ENCODE data around the gene CDR2L.

CDR2L gene

DNA sequence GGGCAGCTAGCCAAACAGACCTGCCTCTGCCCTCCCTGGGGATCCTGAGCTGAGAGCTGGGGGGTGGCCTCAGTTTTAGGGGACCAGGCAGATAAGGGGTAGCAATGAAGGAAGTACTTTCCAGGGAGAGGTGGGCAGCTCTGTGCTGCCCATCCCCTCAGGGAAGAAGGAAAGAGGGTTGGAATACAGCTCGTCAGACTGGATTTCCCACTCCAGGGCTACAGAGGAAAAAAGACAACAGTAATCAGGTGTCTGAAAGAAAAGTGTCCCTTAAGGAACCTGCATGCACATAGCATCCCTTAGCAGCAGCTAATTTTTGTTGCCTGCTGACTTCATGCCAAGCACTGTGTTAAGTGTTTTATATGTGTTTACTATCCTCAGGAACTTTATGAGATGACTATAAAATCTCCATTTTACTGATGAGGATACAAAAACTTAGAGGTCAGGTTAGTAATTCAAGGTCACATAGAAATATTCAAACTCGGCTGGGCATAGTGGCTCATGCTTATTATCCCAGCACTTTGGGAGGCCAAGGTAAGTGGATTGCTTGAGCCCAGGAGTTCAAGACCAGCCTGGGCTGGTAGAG lies 21.8 kb downstream of the CDR2L start:
- Histone ChIP-seq H3K27ac (ENCODE audit: low read depth, low read length) (no peak overlapping the region), H3K4me1 (ENCODE audit: control insufficient read depth in 5 of 5, insufficient read depth in 5 of 5, low read length in 5 of 5) (peaks cover 8 to 28% (median 27%) of the 10 kb centered on the region in 5 donors), H3K36me3 (ENCODE audit: control insufficient read depth in 5 of 5, insufficient read depth in 5 of 5, low read length in 5 of 5) (peaks cover 0 to 15% (median 12%) of the 10 kb centered on the region in 5 donors), H3K27me3 (ENCODE audit: control insufficient read depth in 5 of 5, insufficient read depth in 4 of 5, low read length in 5 of 5) (no peaks in the 10 kb centered on the region), H3K4me3 (ENCODE audit: low read depth in 1 of 5, low read length in 5 of 5) (no peak overlapping the region), H3K9me3 (ENCODE audit: control insufficient read depth in 5 of 5, low read length in 5 of 5) (no peaks in the 10 kb centered on the region), H3K9ac (ENCODE audit: low read length in 5 of 5) (no peak overlapping the region)

DNA sequence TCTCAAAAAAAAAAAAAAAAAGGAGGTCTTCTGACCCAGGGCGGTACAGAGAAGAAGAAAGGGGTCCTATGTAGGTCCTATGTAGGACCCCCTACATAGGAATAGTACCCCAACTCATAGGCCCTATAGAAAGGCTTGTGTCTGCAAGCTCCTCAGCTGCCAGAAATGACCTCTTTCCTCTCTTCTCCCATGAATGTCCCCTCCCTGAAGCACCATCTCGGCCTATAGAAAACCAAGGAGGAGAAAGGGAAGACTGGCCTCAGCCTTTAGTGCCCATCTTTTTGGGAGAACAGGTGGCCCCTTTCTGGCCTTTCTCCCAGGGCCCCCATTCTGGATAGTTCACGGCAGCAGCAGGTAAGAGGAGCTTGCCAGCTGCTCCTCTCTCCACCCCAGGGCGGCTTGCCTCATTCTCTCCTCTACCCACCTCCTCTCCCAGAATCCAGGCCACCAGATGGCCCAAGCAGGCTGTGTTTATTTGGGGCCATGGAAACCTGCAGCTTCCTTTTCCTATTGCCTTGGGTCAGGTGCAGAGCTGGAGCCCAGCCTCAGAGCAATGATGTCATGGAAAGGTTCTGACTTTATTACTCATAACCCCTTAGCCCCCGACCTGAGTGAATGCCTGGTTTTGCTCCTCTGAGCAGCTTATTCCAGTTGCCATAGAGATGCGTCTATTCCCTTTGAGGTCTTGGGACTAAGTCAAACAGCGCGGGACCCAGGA lies 23.4 kb downstream of the CDR2L start:
- Histone ChIP-seq H3K9ac (ENCODE audit: low read length in 5 of 5) (no peak overlapping the region), H3K36me3 (ENCODE audit: control insufficient read depth in 5 of 5, insufficient read depth in 5 of 5, low read length in 5 of 5) (no peaks in the 10 kb centered on the region), H3K27ac (ENCODE audit: low read depth, low read length) (peak overlapping the region; percentile 85), H3K9me3 (ENCODE audit: control insufficient read depth in 5 of 5, low read length in 5 of 5) (no peaks in the 10 kb centered on the region), H3K27me3 (ENCODE audit: control insufficient read depth in 5 of 5, insufficient read depth in 4 of 5, low read length in 5 of 5) (no peaks in the 10 kb centered on the region), H3K4me3 (ENCODE audit: low read depth in 1 of 5, low read length in 5 of 5) (no peak overlapping the region), H3K4me1 (ENCODE audit: control insufficient read depth in 5 of 5, insufficient read depth in 5 of 5, low read length in 5 of 5) (peaks cover 8 to 28% (median 27%) of the 10 kb centered on the region in 5 donors)

- no peaks in the 10 kb centered on the region for H3K27me3 ChIP-seq (ENCODE audit: control insufficient read depth in 5 of 5, insufficient read depth in 4 of 5, low read length in 5 of 5)
- H3K9me3 ChIP-seq (ENCODE audit: control insufficient read depth in 5 of 5, low read length in 5 of 5) = no peaks in the 10 kb centered on the region
- peaks cover 8 to 28% (median 27%) of the 10 kb centered on the region in 5 donors for H3K4me1 ChIP-seq (ENCODE audit: control insufficient read depth in 5 of 5, insufficient read depth in 5 of 5, low read length in 5 of 5)
- H3K9ac ChIP-seq (ENCODE audit: low read length in 5 of 5) = peak overlapping the region; percentile 56 to 97 (median 89)
- peak overlapping the region; percentile 85 for H3K27ac ChIP-seq (ENCODE audit: low read depth, low read length)
- peak overlapping the region; percentile 73 to 97 (median 88) for H3K4me3 ChIP-seq (ENCODE audit: low read depth in 1 of 5, low read length in 5 of 5)
- H3K36me3 ChIP-seq (ENCODE audit: control insufficient read depth in 5 of 5, insufficient read depth in 5 of 5, low read length in 5 of 5) = peaks cover 0 to 4% (median 2%) of the 10 kb centered on the region in 5 donors
Observed at GRCh38 chr17:75011401-75012095, 24.1 kb downstream of the CDR2L start.

- peaks cover 0 to 9% (median 4%) of the 10 kb centered on the region in 5 donors for H3K36me3 ChIP-seq (ENCODE audit: control insufficient read depth in 5 of 5, insufficient read depth in 5 of 5, low read length in 5 of 5)
- no peaks in the 10 kb centered on the region for H3K9me3 ChIP-seq (ENCODE audit: control insufficient read depth in 5 of 5, low read length in 5 of 5)
- H3K27ac ChIP-seq (ENCODE audit: low read depth, low read length) = peak overlapping the region; percentile 85
- no peaks in the 10 kb centered on the region for H3K27me3 ChIP-seq (ENCODE audit: control insufficient read depth in 5 of 5, insufficient read depth in 4 of 5, low read length in 5 of 5)
- peak overlapping the region; percentile 73 to 97 (median 88) for H3K4me3 ChIP-seq (ENCODE audit: low read depth in 1 of 5, low read length in 5 of 5)
- peaks cover 8 to 28% (median 27%) of the 10 kb centered on the region in 5 donors for H3K4me1 ChIP-seq (ENCODE audit: control insufficient read depth in 5 of 5, insufficient read depth in 5 of 5, low read length in 5 of 5)
- peak overlapping the region; percentile 56 to 97 (median 89) for H3K9ac ChIP-seq (ENCODE audit: low read length in 5 of 5)
Observed at GRCh38 chr17:75012096-75012345, 24.6 kb downstream of the CDR2L start.

GRCh38 chr17:75012346-75013091 lies 25.1 kb downstream of the CDR2L start, which contains the start of gene MRPL58:
MRPL58 (plus strand) TSS chr17:75012670; CDS start chr17:75012687, 17 bp downstream.
- H3K4me1 ChIP-seq (ENCODE audit: control insufficient read depth in 5 of 5, insufficient read depth in 5 of 5, low read length in 5 of 5) = peaks cover 8 to 28% (median 27%) of the 10 kb centered on the region in 5 donors
- peak within 1 kb of the TSS; percentile 73 to 97 (median 89) for H3K9ac ChIP-seq (ENCODE audit: low read length in 5 of 5)
- peaks cover 0 to 9% (median 4%) of the 10 kb centered on the region in 5 donors for H3K36me3 ChIP-seq (ENCODE audit: control insufficient read depth in 5 of 5, insufficient read depth in 5 of 5, low read length in 5 of 5)
- H3K27ac ChIP-seq (ENCODE audit: low read depth, low read length) = peak within 1 kb of the TSS; percentile 85
- no peaks in the 10 kb centered on the region for H3K9me3 ChIP-seq (ENCODE audit: control insufficient read depth in 5 of 5, low read length in 5 of 5)
- H3K4me3 ChIP-seq (ENCODE audit: low read depth in 1 of 5, low read length in 5 of 5) = peak within 1 kb of the TSS; percentile 77 to 97 (median 95)
- no peaks in the 10 kb centered on the region for H3K27me3 ChIP-seq (ENCODE audit: control insufficient read depth in 5 of 5, insufficient read depth in 4 of 5, low read length in 5 of 5)

- Histone ChIP-seq H3K27me3 (ENCODE audit: control insufficient read depth in 5 of 5, insufficient read depth in 4 of 5, low read length in 5 of 5) (no peaks in the 10 kb centered on the region), H3K4me1 (ENCODE audit: control insufficient read depth in 5 of 5, insufficient read depth in 5 of 5, low read length in 5 of 5) (peaks cover 8 to 28% (median 27%) of the 10 kb centered on the region in 5 donors), H3K9ac (ENCODE audit: low read length in 5 of 5) (peak overlapping the region; percentile 73 to 97 (median 89)), H3K4me3 (ENCODE audit: low read depth in 1 of 5, low read length in 5 of 5) (peak overlapping the region; percentile 77 to 97 (median 95)), H3K36me3 (ENCODE audit: control insufficient read depth in 5 of 5, insufficient read depth in 5 of 5, low read length in 5 of 5) (peaks cover 0 to 9% (median 6%) of the 10 kb centered on the region in 5 donors), H3K27ac (ENCODE audit: low read depth, low read length) (peak overlapping the region; percentile 85), H3K9me3 (ENCODE audit: control insufficient read depth in 5 of 5, low read length in 5 of 5) (no peaks in the 10 kb centered on the region)
Observed at GRCh38 chr17:75013092-75013559, 25.7 kb downstream of the CDR2L start.

DNA sequence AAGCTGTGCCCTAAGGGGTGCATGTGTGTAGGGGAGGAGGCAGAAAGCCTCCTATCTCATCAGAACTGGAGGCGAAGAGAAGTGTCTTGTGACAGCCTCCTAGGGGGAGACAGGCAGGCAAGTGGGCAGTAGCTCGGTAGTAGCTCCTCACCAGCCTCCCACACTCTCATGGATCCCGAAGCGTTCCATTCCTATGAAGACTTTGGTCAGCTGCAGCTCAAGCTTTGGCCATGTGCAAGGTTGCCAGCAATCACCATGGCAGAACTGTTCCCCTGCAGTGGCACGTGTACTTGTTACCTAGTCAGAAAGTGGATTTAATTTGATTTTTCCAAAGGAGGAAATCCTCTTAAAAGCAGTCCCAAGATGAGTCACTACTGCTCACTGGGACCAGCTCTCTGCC lies 31.7 kb downstream of the CDR2L start:
- H3K36me3 ChIP-seq (ENCODE audit: control insufficient read depth in 5 of 5, insufficient read depth in 5 of 5, low read length in 5 of 5) = peaks cover 5 to 54% (median 40%) of the 10 kb centered on the region in 5 donors
- H3K9ac ChIP-seq (ENCODE audit: low read length in 5 of 5) = no peak overlapping the region

GRCh38 chr17:75019710-75020109 lies 32.3 kb downstream of the CDR2L start:
- H3K36me3 ChIP-seq (ENCODE audit: control insufficient read depth in 5 of 5, insufficient read depth in 5 of 5, low read length in 5 of 5) = peaks cover 5 to 54% (median 40%) of the 10 kb centered on the region in 5 donors
- no peaks in the 10 kb centered on the region for H3K27me3 ChIP-seq (ENCODE audit: control insufficient read depth in 5 of 5, insufficient read depth in 4 of 5, low read length in 5 of 5)
- H3K4me3 ChIP-seq (ENCODE audit: low read depth in 1 of 5, low read length in 5 of 5) = no peak overlapping the region
- no peak overlapping the region for H3K27ac ChIP-seq (ENCODE audit: low read depth, low read length)
- H3K9ac ChIP-seq (ENCODE audit: low read length in 5 of 5) = no peak overlapping the region
- H3K4me1 ChIP-seq (ENCODE audit: control insufficient read depth in 5 of 5, insufficient read depth in 5 of 5, low read length in 5 of 5) = no peaks in the 10 kb centered on the region
- H3K9me3 ChIP-seq (ENCODE audit: control insufficient read depth in 5 of 5, low read length in 5 of 5) = no peaks in the 10 kb centered on the region

More for the DNA sequence above, 31.7 kb downstream of the CDR2L start:
- H3K27me3 ChIP-seq (ENCODE audit: control insufficient read depth in 5 of 5, insufficient read depth in 4 of 5, low read length in 5 of 5) = no peaks in the 10 kb centered on the region
- H3K9me3 ChIP-seq (ENCODE audit: control insufficient read depth in 5 of 5, low read length in 5 of 5) = no peaks in the 10 kb centered on the region
- no peak overlapping the region for H3K4me3 ChIP-seq (ENCODE audit: low read depth in 1 of 5, low read length in 5 of 5)
- no peak overlapping the region for H3K27ac ChIP-seq (ENCODE audit: low read depth, low read length)
- H3K4me1 ChIP-seq (ENCODE audit: control insufficient read depth in 5 of 5, insufficient read depth in 5 of 5, low read length in 5 of 5) = no peaks in the 10 kb centered on the region

- H3K36me3 ChIP-seq (ENCODE audit: control insufficient read depth in 5 of 5, insufficient read depth in 5 of 5, low read length in 5 of 5) = peaks cover 5 to 54% (median 40%) of the 10 kb centered on the region in 5 donors
- no peaks in the 10 kb centered on the region for H3K4me1 ChIP-seq (ENCODE audit: control insufficient read depth in 5 of 5, insufficient read depth in 5 of 5, low read length in 5 of 5)
- no peaks in the 10 kb centered on the region for H3K27me3 ChIP-seq (ENCODE audit: control insufficient read depth in 5 of 5, insufficient read depth in 4 of 5, low read length in 5 of 5)
- H3K9ac ChIP-seq (ENCODE audit: low read length in 5 of 5) = no peak overlapping the region
- H3K9me3 ChIP-seq (ENCODE audit: control insufficient read depth in 5 of 5, low read length in 5 of 5) = no peaks in the 10 kb centered on the region
- H3K4me3 ChIP-seq (ENCODE audit: low read depth in 1 of 5, low read length in 5 of 5) = no peak overlapping the region
- no peak overlapping the region for H3K27ac ChIP-seq (ENCODE audit: low read depth, low read length)
Observed at GRCh38 chr17:75020331-75021110, 33.1 kb downstream of the CDR2L start.

All from subcutaneous abdominal adipose tissue (tissue), 5 donors.